ENCODE data around the gene CLSTN2.

DNA sequence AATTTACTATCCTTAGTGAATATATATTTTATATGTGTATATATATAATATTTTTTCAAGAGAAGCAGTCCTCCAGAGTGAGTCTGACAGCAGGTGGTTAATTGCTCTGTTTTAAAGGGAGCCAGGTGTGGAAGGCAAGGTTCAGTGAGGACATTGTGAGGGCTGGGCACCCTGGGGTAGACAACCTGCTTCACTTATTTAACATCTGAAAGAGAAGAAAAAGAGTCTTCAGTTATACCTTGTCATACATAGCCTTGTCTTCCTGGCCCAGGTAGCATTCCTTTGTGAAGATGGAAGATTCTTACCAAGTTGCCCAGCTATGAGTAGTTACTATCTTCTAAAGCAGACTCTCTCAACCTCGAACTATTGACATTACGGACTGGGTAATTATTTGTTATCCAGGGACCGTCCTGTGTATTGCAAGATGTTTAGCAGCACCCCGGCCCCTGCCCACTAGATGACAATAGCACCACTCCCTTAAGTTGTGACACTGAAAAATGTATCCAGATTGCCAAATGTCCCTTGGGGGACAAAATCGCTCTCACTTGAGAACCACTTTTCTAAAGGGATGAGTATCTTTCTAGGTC is 406.9 kb downstream of the CLSTN2 start:
- TF ChIP-seq JUN (IDR thresholded peaks at IDR 0.05; ENCODE audit: low read depth, low read length) (no peak), TAF1 (IDR thresholded peaks at IDR 0.05; ENCODE audit: low read depth, low read length) (no peak), SP1 (IDR thresholded peaks at IDR 0.05; ENCODE audit: low read depth, low read length) (no peak), POLR2AphosphoS5 (IDR thresholded peaks at IDR 0.05; ENCODE audit: low read depth, low read length) (no peak)

All from H1 (cell line).